Mesangial cell (primary cell): ENCODE data around the gene MAP3K4. TPM values are rescaled to one million over a fixed set of nuclear protein-coding genes. Genes with fewer than 3 reads are reported as not detected.

ENCODE experiments used
- total RNA-seq: library from RNA; depleted of rRNA; stranded (reverse); fragments of >200 nt; gene quantifications from 2 replicates; pipeline ENCODE4 v1.2.3, GENCODE V29; 2015

MAP3K4 gene
- total RNA-seq: 14.6 and 17.6 TPM in 2 replicates

GRCh38 chr6:160991406-160992060 is at the start of gene MAP3K4:
Gene MAP3K4, plus strand, starts transcription at chr6:160991769. Its CDS starts 163 bp downstream, at chr6:160991932.

